Measurements from ENCODE around the gene RTL5.

The RTL5 gene

DNA sequence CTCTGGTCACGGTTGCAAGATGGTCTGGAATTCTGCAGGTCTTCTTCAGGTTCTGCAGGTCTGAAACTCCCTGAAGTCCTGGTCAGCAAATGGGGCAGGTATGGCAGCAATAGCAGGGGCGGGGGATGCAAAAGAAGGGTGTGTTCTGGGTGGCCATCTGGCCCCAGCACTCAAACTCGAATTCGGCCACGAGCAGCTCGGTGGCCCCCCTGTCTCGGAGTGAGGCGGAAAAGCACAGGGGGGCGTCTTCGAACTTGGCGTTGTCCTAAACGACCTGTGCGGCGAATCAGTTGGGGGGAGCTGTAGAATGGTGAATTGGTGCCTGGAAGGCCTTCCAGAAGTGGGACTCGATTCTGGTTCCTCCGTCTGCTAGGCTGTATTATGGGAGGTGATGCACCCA, 2.1 kb downstream of the RTL5 start:
- DNase-seq (ENCODE audit: low read depth): no peak

DNA sequence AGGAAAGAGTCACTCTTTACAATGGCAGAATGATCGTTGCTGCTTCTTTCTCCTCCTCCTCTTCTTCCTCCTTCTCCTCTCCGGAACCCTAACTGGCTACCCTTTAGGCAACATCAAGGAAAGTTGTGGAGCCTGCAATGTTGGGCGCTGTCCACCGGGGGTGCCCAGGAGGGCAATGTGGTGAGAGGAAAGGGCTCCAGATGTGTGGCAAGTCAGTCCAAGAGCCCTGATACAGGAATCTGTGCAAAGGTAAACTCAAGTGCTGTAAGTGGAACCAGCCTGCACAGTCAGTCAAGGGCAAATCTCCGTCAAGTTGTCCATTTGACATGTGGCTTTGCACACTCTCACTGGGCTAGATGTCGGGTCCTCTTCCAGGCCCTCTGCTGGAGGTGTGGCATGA, 2.8 kb downstream of the RTL5 start:
- peak; percentile 7 for DNase-seq (ENCODE audit: low read depth)

DNA sequence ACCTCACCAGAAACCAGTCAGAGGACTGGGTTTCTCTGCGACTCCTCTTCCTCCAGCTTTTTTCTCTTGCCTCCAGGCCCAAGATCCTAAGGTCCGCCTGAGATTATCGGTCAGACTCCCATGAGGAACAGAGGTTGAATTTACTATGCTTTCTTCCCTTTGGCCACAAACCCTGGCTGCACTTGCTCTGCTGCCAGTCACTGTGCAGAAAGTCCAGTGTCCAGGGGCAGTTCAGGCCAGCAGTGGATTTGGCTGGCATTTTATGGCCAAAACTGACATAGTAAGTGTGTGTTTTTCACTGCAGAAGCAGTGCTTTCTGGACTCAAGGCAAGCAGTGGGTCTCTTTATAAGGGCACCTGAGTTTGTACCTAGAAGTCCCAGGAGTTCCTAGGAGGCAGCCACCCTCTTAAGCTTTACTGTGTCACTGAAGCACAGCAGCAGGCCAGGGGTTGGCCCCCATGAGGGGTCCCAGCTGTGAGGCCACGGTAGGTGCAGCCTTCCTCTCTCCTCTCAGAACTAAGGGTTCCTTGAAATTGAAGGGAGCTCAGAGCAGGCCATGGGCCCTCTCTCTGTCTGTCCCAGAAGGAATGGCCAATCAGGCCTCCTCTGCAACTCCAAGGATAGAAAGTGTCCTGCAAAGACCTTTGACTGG, 3.4 kb downstream of the RTL5 start:
- DNase-seq (ENCODE audit: low read depth): no peak

DNA sequence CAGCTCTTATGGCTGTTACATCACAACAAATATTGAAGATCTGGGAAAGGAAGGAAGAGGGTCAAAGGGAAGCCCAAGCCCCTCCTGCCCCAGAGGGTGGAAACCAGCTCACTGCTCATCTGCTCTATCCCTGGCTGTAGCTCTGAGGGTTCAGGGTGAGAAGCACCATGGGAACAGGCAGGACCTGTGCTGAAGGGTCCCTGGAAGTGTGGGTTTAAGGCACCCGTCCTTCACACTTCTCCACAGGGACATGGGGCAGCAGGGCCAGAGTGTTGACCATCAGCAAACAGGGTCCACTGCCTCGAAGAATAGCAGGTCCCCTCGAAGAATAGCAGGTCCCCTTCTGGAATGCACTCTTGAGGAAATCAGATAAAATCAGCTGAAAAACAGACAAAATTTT, 4.4 kb downstream of the RTL5 start:
- DNase-seq (ENCODE audit: low read depth): no peak

DNA sequence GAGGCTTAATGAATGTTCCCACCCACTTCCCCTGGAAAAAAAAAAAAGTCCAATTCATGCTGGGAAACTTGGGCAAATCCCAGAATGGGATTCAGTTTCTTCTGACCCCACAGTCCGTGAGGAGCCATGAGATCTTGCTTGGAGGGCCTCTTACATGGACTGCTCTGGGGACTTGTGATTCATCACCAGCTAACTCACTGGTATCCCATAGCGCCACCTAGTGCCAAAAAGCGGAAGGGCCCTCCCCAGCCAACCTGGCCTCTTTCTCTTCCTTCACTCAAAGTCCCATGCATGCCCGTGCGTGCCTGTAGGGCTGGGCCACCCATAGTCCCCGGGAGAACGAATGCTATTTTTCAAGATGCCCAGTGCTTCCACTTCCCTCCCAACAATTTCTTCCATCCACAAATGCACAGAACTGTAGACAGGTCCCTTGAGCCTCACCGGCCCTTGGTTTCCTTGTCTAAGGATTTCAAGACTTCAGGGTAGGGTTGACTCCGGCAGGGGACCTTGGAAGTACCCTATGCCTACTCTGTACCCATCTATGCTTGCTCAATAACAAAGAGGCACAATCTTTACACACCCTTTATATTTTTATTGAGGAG, 5.1 kb downstream of the RTL5 start:
- peak; percentile 71 for DNase-seq (ENCODE audit: low read depth)

DNA sequence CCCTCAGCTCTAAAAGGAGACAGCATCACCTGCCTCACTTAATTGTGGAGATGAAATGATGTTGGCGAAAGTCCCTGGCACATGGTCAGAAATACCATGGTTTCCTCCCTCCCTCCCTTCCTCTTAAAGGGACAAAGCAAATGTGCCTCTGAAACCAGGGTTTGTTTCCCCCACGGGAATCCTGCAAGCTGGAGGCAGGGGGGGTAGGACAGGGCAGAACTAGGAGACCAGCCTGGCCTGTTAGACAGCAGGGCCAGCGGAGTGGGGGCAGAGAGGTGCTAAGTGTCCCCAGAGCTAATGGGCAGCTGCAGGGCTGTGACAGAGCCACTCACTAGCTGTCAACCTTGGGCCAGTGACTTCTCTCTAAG, 5.7 kb downstream of the RTL5 start:
- peak; percentile 18 for DNase-seq (ENCODE audit: low read depth)

DNA sequence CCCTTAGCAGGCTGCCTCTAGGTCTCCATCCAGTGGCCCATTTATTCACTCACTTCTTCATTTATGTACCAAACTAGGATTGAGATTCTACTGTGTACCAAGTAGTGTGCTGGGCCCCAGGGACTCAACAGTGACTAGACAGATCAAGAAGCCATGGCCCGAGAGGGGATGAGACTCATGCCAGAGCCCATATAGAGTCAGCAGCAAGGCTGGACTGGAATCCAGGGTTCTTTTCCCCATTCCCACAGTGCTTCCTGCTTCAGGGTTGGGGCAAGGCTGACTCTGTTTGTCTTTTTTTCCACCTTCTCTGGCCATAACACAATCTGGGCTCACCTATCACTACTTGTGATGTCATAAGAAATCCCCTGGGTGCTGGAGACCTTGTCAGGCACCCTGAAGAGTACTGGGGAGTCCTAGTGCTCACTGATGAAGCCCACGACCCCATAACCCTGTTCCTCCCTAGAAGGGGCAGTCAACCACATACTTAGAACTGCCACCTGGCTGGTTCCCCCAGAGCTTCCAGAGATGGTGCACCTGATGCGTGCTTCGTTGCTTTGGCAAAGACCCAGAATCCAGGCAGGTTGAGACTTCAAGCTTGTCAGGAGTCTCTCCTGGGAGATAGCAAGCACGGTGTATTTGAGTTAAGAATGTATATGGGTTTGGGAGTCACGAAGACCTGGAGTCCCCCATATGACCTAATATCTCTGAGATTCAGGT, 6.2 kb downstream of the RTL5 start:
- DNase-seq (ENCODE audit: low read depth): no peak

DNA sequence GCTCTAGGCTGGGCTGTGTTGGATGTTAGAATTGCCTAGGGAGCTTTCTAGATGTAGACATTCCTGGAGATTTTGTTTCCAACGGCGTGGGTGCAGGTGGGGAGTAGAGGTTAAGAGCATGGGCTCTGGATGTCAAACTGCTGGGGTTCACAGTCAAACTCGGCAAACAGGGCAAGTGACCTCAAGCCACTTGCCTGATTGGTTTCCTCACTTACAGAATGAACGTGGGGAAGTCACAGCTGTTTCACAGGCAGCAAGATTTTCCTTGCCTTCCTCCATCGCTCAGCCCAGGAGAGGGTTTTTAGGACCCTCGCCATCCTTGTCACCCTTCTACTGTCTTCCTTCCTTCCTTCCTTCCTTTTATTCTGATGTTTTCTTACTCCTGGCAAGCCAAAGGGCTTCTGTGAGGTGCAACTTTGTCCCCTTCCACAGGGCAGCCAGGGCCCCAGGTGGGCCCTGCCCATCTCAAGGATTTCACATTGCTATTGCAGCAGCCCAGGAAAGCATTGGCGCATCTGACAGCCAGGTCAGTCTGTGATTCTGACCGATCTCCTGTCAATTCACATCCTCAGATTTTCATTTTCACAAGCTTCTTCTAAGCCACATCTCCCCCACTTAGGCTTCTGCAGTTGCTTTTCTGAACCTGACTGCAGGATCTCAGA, 7.0 kb downstream of the RTL5 start:
- DNase-seq (ENCODE audit: low read depth): no peak

DNA sequence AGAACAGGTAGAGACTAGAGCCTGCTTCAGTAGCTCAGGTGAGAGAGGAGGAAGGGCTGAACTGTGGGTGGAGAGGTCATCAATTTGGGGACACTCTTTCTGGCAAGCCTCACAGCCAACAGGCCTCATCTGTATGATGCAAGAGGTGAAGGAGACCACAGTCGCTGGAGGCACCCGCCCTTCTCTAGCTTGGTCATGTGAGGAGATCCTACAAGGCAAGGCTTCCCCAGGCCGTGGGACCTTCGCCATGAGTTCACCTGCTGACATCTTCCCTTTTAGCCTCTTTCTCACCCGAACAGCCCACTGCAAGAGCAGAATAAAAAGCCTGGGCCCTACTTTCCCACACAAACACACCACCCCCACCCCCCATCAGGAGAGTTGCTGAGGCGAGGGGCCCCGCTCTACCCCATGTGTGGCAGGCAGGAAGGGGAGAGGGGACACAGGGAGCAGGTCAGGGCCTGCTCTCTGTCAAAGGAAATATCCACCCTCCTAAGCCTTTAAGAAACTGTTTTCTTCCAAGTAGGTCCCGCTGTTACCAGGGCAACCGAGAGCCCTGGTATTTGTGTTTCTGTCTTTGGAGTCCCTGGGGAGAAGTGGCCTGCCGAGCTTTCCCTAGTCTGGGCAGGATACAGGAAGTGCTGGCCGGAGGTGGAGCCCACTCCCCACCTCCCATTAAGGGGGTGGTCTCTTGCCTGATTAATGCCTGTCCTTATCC, 8.1 kb downstream of the RTL5 start:
- peak; percentile 49 for DNase-seq (ENCODE audit: low read depth)

DNA sequence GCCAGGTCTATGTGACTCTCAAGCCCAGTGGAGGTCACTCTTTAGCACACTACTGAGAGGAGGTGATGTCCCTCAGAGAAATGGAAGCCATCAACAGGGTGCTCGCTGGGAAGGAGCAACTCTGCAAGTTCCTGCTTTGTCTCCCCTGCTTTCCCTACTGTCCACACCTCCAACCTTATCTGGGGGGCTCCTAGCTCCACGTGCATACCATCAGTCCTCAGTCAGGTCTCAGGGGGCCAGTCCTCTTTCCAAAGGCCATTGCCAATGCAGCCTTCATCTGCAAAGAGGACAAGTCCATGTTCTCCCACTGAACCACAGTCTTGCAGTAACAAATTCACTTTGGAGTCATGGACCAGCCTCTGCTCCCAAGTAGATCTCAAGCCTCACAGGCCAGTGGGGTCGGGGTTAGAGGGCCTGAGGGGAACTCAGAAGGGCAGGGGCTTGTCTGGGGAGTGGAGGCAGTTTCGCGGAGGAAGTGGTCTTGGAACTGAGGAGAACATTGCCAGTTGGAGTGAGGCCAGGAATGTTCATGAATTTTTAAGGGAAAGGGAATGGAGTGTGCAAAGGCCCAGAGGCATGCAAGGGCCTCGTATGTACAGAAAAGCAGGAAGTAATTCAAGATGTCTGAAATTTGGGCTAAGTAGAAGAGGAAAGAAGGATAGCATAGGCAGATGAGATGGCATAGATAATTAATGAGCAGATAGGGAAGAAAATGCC, 8.9 kb downstream of the RTL5 start:
- DNase-seq (ENCODE audit: low read depth): no peak

DNA sequence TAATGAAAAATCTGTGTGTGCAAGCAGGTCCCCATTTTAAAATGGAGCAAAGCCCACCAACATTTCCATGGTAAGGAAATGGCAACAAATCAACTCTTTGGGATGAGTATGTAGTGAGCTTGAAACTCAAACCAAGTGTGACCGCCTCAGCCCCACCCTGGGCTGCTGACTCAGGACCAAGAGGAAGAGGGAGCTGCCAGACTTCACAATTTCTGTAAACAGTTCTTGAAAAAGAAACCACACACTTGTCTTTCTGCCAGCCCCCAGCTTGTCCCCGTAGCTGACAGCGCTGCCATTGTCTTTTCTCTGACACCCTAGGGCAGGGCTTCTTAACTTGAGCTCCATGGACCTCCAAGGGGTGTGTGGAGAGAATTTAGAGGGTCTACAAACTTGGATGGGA, 10.3 kb downstream of the RTL5 start:
- peak; percentile 80 for DNase-seq (ENCODE audit: low read depth)

DNA sequence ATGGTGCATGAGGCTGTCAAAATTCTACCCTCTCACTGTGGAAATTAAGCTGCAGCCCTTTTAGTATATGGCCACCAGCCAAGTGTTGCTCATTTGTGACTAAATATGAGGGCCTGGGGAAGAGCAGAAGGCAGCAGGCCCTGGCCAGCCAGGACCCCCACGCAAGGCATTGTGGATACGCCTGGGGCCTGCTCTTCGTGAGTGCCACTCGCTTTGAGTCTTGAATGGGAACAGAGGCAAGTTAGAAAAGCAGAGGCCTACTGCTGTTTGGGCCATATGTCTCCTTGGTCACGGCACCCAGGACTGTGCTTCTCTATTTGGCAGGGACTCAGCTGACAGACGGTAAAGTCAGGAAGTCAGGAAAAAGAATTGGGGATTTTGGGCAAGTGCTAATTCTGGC, 10.9 kb downstream of the RTL5 start:
- DNase-seq (ENCODE audit: low read depth): no peak

DNA sequence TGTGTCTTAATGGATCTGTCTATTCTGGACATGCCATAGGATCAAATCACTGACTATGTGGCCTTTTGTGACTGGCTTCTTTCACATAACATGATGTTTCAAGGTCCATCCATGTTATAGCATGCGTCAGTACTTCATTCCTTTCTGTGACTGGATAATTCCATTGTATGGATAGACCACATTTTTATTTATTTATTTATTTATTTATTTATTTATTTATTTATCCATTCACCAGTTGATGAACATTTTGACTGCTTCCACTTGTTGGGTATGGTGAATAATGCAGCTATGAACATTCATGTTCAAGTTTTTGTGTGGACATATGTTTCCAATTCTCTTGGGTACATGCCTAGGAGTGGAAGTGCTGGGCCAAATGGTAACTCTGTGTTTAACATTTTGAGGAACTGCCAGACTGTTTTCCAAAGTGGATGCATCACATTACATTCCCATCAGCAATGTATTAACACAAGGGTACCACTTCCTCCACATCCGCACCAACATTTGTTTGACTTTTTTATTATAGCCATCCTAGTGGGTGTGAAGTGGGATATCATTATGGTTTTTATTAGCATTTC, 14.0 kb downstream of the RTL5 start:
- DNase-seq (ENCODE audit: low read depth): no peak

DNA sequence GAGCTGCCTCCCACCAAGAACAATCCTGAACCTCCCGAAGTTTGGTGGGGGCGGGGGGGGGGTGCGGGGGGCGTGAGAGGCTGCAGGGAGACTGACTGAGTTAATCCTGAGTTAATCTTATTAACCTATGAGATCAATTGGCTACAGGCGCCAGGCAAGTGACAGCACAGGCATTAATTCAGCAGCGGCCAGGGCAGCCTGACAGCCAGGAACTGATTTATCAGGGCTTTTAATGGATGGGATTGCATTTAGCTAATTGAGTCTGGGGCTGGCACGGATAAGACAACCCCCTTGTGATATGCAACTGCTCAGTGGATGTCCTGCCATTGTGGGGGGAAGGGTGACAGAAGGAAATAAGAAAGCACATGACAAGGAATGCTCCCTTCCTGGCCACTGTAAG, 16.3 kb downstream of the RTL5 start:
- DNase-seq (ENCODE audit: low read depth): no peak

DNA sequence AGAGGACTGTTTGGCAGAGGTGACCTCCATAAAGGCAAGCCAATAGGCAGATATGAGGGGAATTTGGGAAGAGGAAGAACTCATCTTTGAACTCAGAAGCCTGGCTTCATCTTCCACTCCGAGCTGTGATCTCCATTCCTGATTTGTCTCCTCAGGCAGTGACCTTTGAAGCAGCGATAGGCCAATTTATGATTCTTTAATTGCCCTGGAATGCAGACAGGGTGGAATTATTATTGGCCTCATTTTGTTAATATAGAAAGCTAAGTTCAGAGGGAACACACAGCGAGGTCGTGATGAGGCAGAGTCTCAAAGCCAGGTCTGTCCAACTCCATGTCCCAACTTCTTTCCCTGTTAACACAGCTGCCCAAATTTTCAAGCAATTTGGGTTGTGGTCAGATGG, 16.9 kb downstream of the RTL5 start:
- DNase-seq (ENCODE audit: low read depth): no peak

DNA sequence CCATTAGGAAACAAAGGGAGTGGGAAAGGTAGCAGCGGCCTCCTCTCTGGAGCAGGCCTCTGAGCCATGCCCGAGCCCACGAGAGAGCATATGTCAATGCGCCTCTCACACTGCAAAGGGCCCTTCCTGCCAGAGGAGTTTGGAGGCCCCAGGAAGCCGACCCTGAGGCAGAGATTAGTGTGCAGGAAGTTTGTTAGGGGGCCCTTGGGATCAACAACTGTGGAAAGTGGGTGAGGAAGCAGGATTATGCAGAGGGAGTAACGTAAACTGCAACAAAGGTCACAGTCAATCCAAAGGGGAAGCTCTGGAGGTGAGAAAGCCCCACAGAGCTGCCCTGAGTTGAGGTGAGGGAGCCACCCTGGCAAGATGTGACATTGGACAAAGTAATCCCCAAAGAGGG, 17.4 kb downstream of the RTL5 start:
- DNase-seq (ENCODE audit: low read depth): no peak

DNA sequence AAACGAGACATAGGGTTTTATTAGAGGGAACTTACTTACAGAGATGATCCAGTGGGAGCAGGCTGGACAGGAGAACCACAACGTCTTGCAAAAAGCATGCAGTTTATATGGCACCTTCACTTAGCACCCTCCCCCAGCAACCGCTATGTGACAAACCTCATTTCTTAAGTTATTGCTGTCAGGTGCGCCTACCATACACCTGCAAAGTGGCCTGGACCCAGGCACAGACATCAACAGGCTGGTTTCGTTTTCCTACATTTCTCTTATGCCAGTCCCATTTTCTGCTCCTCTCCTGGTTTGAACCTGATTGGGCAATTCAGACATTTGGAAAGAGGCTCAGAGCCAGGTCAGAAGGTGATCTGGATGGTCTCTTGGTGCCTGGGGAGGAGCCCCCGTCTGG, 18.3 kb downstream of the RTL5 start:
- DNase-seq (ENCODE audit: low read depth): no peak

DNA sequence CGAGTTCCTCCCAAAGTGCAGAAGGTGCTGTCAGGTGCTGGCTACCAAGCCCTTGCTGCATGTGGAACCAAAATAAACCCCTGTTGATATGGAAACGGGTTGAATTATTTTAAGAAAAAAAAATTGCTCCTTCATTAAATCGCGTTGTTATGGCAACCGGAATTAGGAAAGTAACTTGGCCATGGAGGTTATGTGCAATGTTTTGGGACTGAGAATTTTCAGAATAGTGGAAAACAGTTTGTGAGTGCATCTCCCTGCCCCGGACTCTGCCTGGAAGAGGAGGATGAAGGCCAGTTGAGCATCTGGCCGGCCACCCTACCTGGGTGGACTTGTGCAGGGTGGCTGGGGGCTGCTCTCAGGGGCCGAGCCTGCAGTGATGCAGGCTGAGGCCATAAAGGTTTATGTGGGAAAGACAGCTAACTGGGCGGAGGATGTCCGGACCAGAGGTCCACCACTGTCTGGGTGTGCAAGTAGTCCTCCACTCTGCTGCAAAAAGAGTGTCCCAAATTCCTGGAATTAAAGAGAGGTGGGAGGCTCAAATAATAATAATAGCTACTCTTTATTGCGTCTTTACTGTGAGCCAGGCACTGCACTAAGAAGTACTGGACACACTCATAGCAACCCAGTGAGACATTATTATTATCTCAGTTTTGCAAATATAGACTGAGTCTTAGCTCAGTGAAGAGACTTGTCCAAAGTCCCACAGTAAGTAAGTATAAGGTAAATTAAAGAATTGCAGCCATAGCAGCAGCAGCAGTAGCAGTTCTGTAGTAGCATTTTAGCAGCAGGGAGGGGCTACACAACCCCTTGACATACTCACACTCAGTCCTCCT, 20.6 kb downstream of the RTL5 start:
- DNase-seq (ENCODE audit: low read depth): no peak

DNA sequence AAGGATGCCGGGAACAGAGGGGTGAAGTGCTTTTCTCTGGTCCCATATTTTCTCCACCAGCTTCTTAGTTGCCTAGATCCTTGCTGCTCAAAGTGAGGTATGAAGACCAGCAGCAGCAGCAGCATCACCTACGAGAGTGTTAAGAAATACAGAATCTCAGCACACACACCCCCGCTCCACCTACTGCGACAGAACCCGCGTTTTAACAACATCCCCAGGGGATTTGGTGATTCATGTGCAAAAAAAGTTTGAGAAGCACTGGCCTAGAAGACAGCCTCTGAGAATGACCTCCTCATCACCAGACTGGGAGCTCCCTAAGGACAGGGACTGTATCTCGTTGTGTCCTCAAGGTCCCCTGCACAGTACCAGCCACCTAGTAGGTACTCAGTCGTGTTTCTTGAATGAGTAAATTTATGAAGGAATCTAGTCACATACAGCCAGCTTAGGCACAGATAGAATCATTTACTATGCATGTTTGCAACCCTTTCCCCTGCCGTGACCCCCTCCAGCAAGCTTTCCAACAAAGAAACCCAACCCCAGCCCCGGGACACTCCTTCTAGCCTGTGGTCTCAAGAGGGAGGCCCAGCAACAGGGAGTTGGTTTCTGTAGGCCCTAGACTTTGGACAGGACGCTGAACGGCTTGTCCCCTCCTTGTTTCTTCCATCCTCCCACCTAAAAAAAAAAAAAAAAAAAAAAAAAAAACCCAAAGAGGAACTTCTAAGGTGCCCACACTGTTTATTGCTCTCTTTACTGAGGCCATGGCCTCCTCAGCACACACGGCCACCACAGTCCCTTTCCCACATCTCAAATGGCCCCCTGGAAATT, 21.5 kb downstream of the RTL5 start:
- DNase-seq (ENCODE audit: low read depth): no peak

DNA sequence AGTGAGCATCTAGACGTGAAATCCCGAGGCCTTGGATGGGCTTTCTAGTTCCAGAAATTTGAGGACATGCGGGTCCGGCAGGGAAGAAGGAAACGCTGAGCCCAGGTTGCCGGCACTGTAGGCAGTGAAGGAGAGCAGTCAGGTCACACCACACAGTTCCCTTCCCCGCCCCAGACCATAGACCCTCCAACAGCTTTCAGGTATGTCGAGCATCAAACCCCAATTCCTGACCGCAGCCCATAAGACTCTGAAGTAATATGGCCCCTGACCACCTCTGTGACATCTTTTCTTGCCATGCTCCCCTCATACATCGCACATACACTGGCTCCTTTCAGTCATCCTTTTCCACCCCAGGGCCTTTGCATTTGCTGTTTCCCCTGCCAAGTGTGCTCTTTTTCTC, 23.0 kb downstream of the RTL5 start:
- no peak for DNase-seq (ENCODE audit: low read depth)
